GM12872 (cell line): Measurements from ENCODE around the gene CAMK2D.

Experiments
- CTCF ChIP-seq: IDR thresholded peaks from 3 replicates; pipeline ENCODE4 v1.5.1; 2011; ENCODE audit warnings: low read depth, mild to moderate bottlenecking, low read length, moderate library complexity; ENCODE audit not compliant: insufficient read depth

The CAMK2D gene

GRCh38 chr4:113411496-113411938 is 350.0 kb downstream of the CAMK2D start:
- TF ChIP-seq CTCF: no peak

GRCh38 chr4:113410686-113411085 is 350.9 kb downstream of the CAMK2D start:
- TF ChIP-seq CTCF: no peak

DNA sequence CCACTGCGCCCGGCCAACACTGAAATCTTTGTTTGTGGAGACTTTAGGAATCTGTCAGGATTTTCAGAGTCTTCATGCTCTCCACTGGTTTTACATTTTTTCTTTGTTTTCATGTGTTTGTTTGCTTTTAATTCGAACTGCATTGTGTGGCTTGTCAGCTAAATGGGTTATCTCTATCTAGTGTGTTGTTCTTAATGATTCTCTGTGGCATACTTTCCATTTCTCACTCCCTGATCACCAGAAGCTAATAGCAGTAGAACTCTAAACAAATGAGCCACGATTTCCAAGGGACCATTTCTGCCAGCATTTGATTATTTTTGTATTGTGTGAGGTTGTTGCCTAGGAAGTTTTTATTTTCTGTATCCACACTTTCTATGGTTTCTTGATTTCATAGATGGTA is 352.4 kb downstream of the CAMK2D start:
- TF ChIP-seq CTCF: no peak

- TF ChIP-seq CTCF: no peak
These were observed 354.1 kb downstream of the CAMK2D start for GRCh38 chr4:113407409-113407808.

DNA sequence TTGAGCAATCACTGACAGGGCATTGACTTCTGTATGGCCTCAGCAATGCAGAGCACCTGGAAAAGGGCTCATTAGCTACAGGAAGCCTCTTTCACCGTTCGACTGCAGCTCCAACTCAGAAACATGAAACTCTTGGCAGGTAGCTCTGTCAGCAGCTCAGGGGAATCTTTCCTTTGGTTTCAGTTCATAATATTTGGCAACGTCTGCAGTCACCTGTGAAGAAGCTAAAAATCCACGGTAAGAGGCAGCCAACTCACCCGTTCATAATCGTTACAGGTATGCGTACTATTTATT is 354.9 kb downstream of the CAMK2D start:
- no peak for TF ChIP-seq CTCF

DNA sequence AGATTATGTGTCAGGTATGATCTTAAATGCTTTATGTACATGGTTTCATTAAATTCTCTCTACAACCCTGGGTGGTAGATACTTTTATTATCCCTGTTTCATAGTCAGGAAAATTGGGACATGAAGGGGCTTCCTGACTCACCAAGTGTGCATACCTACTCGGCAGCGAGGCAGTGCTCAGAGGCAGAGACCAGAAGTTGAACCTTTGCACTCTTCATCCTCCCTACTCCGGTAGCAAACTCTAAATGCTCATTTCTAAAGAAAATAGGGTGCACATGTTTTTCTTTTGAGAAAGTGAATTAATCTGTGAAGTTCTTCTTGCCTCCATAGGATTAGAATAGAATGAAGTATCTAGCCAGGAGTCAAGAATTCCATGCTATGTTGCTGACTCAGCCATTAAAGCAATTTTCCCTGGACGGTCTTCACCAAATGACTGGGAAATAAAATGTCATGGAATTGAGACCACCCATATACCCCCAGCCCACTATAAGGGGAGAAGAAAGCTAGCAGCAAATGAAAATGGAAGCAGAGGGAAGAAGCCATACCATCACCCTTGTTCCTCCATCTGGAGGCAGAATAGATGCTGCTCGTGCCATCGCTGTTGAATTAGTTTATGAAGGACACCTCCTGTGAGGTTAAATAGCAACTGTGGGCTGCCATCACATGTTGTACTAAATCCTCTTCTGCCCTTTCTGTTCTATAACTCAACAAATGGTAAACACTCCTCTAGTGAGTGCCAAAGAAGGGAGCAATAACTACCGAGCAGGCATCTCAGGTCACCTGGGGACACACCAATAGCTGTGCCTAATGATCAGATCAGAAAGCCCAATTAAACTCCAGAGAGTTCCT is 355.4 kb downstream of the CAMK2D start:
- TF ChIP-seq CTCF: no peak

DNA sequence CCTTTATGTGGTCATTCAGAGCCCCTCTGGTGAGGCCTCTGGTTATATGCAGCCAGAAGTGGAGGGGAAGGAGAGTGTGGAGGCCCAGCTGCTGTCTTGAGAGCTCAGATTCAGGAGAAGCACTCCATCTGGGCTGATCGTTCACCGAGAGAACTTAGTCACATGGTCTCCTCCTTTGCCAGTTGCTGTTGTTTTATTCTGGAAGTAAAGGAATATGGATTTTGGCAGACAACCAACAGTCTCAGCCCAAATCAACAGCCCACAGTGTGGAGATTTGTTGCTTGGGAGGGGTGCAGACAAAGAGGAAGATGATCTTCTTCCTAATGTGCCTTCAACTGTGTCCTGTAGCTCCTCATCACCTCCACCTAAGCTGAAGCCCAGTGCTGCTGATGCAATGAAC is 356.7 kb downstream of the CAMK2D start:
- no peak for TF ChIP-seq CTCF
